ENCODE results near the gene AEN.

AEN gene

GRCh38 chr15:88617031-88617722 is 4.0 kb upstream of the AEN start:
- TF ChIP-seq SIN3A (IDR thresholded peaks at IDR 0.05; ENCODE audit: borderline replicate concordance, insufficient read depth, low read length), result no peak
- no peak for TF ChIP-seq TAF1 (IDR thresholded peaks at IDR 0.05; ENCODE audit: borderline replicate concordance, insufficient read depth, low read length)
- no peak for TF ChIP-seq POLR2AphosphoS5 (IDR thresholded peaks at IDR 0.05; ENCODE audit: low read depth, low read length)
- TF ChIP-seq FOXP2 (optimal IDR thresholded peaks at IDR 0.05; ENCODE audit: borderline replicate concordance, extremely low read depth, extremely low read length, insufficient read depth), result no peak
- TF ChIP-seq, protein P1, sequence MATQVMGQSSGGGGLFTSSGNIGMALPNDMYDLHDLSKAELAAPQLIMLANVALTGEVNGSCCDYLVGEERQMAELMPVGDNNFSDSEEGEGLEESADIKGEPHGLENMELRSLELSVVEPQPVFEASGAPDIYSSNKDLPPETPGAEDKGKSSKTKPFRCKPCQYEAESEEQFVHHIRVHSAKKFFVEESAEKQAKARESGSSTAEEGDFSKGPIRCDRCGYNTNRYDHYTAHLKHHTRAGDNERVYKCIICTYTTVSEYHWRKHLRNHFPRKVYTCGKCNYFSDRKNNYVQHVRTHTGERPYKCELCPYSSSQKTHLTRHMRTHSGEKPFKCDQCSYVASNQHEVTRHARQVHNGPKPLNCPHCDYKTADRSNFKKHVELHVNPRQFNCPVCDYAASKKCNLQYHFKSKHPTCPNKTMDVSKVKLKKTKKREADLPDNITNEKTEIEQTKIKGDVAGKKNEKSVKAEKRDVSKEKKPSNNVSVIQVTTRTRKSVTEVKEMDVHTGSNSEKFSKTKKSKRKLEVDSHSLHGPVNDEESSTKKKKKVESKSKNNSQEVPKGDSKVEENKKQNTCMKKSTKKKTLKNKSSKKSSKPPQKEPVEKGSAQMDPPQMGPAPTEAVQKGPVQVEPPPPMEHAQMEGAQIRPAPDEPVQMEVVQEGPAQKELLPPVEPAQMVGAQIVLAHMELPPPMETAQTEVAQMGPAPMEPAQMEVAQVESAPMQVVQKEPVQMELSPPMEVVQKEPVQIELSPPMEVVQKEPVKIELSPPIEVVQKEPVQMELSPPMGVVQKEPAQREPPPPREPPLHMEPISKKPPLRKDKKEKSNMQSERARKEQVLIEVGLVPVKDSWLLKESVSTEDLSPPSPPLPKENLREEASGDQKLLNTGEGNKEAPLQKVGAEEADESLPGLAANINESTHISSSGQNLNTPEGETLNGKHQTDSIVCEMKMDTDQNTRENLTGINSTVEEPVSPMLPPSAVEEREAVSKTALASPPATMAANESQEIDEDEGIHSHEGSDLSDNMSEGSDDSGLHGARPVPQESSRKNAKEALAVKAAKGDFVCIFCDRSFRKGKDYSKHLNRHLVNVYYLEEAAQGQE (IDR thresholded peaks at IDR 0.05; ENCODE audit: insufficient read depth in 1 of 2, low read depth in 2 of 2, low read length in 2 of 2), result no peak

GRCh38 chr15:88617790-88618189 is 3.4 kb upstream of the AEN start:
- no peak for TF ChIP-seq SIN3A (IDR thresholded peaks at IDR 0.05; ENCODE audit: borderline replicate concordance, insufficient read depth, low read length)
- no peak for TF ChIP-seq POLR2AphosphoS5 (IDR thresholded peaks at IDR 0.05; ENCODE audit: low read depth, low read length)
- TF ChIP-seq TAF1 (IDR thresholded peaks at IDR 0.05; ENCODE audit: borderline replicate concordance, insufficient read depth, low read length), result no peak
- TF ChIP-seq FOXP2 (optimal IDR thresholded peaks at IDR 0.05; ENCODE audit: borderline replicate concordance, extremely low read depth, extremely low read length, insufficient read depth), result no peak
- TF ChIP-seq, protein P1 (IDR thresholded peaks at IDR 0.05; ENCODE audit: insufficient read depth in 1 of 2, low read depth in 2 of 2, low read length in 2 of 2), result no peak

DNA sequence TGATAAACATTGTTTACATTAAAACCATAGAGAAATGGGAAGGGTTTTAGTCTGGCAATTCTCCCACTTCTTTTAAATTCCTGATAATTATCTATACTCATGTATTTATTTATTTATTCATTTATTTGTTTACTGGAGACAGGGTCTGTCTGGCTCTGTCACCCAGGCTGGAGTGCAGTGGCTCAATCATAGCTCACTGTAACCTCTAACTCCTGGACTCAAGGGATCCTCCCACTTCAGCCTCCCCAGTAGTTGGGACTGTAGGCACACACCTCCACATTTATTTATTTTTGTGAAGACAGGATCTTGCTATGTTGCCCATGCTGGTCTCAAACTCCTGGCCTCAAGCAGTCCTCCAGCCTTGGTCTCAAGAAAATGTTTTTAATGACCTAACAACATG is 2.5 kb upstream of the AEN start:
- no peak for TF ChIP-seq TAF1 (IDR thresholded peaks at IDR 0.05; ENCODE audit: borderline replicate concordance, insufficient read depth, low read length)
- TF ChIP-seq, protein P1 (IDR thresholded peaks at IDR 0.05; ENCODE audit: insufficient read depth in 1 of 2, low read depth in 2 of 2, low read length in 2 of 2), result no peak

DNA sequence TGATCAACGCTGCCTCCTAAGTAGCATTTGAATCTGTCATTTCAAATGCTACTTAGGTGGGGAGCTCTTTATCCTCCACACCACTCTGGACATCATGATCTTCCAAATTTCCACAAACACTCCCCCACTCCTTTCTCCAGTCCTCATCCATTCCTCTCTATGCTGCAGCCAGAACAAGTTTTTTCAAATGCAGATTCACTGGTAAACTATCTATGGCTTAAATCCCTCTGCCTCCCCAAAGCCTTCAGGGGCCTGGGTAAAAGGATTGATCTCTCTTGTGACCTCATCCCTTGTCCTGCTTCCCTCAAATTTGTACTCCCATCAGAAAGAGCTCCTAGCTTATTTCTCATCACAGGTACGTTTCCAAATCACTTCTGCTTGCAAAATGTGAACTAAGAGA is 1.3 kb upstream of the AEN start:
- TF ChIP-seq POLR2AphosphoS5 (IDR thresholded peaks at IDR 0.05; ENCODE audit: low read depth, low read length) (no peak), SIN3A (IDR thresholded peaks at IDR 0.05; ENCODE audit: borderline replicate concordance, insufficient read depth, low read length) (no peak), TAF1 (IDR thresholded peaks at IDR 0.05; ENCODE audit: borderline replicate concordance, insufficient read depth, low read length) (no peak), FOXP2 (optimal IDR thresholded peaks at IDR 0.05; ENCODE audit: borderline replicate concordance, extremely low read depth, extremely low read length, insufficient read depth) (no peak)
- TF ChIP-seq, protein P1 (IDR thresholded peaks at IDR 0.05; ENCODE audit: insufficient read depth in 1 of 2, low read depth in 2 of 2, low read length in 2 of 2), result no peak

Data from PFSK-1 (cell line).